Kidney epithelial cell (primary cell): ENCODE results near the gene OBSCN. TPM values are rescaled to one million over a fixed set of nuclear protein-coding genes. Genes with fewer than 3 reads are reported as not detected.

Experiments
- DNase-seq: peaks from one replicate; pipeline ENCODE4 v3.0.0-alpha.2; 2010; ENCODE audit warnings: low read depth
- H3K27me3 ChIP-seq: 2 replicates; pipeline ENCODE4 v1.6.0; 2011; ENCODE audit warnings: low read length; ENCODE audit not compliant: control insufficient read depth, insufficient read depth
- H3K36me3 ChIP-seq: 2 replicates; pipeline ENCODE4 v1.5.1; 2011; ENCODE audit warnings: low read length; ENCODE audit not compliant: control insufficient read depth, insufficient read depth
- H3K4me3 ChIP-seq: 2 replicates; pipeline ENCODE4 v1.5.1; 2011; ENCODE audit warnings: low read depth, mild to moderate bottlenecking, control low read depth, low read length
- CTCF ChIP-seq: IDR thresholded peaks from 2 replicates; pipeline ENCODE4 v1.5.1; 2011; ENCODE audit warnings: mild to moderate bottlenecking, moderate library complexity, low read length, control low read depth, inconsistent platforms; ENCODE audit not compliant: insufficient read depth, poor library complexity, severe bottlenecking
- total RNA-seq: library from RNA; depleted of rRNA; stranded (reverse); fragments of >200 nt; gene quantifications from 2 replicates; pipeline ENCODE4 v1.2.3, GENCODE V29; 2015

OBSCN gene
- total RNA-seq, 1 donor from 2014 or later: 13.5 TPM

GRCh38 chr1:228289996-228290881, 82.4 kb downstream of the OBSCN start:
- no peak for DNase-seq
- H3K36me3 ChIP-seq: no peaks in the 10 kb centered on the region
- TF ChIP-seq CTCF: no peak
- H3K27me3 ChIP-seq: no peaks in the 10 kb centered on the region
- no peak overlapping the region for H3K4me3 ChIP-seq

GRCh38 chr1:228291906-228292608, 84.2 kb downstream of the OBSCN start:
- no peak for TF ChIP-seq CTCF
- DNase-seq: no peak
- Histone ChIP-seq H3K4me3 (no peak overlapping the region), H3K36me3 (no peaks in the 10 kb centered on the region), H3K27me3 (no peaks in the 10 kb centered on the region)

- no peak for DNase-seq
- TF ChIP-seq CTCF: no peak
- H3K36me3 ChIP-seq: no peaks in the 10 kb centered on the region
- H3K4me3 ChIP-seq: no peak overlapping the region
- no peaks in the 10 kb centered on the region for H3K27me3 ChIP-seq
Measured at GRCh38 chr1:228292609-228292911, 84.7 kb downstream of the OBSCN start.

GRCh38 chr1:228293393-228293792, 85.5 kb downstream of the OBSCN start:
- Histone ChIP-seq H3K27me3 (no peaks in the 10 kb centered on the region), H3K36me3 (no peaks in the 10 kb centered on the region)
- no peak for TF ChIP-seq CTCF

GRCh38 chr1:228293816-228294500, 86.1 kb downstream of the OBSCN start:
- Histone ChIP-seq H3K4me3 (no peak overlapping the region), H3K27me3 (no peaks in the 10 kb centered on the region), H3K36me3 (no peaks in the 10 kb centered on the region)
- DNase-seq: no peak
- TF ChIP-seq CTCF: no peak

More at GRCh38 chr1:228293393-228293792, 85.5 kb downstream of the OBSCN start:
- no peak for DNase-seq
- no peak overlapping the region for H3K4me3 ChIP-seq
